ENCODE measurements around the gene CD274.
"Not testable (repeated sequence)": the region's sequence is repeated elsewhere in the genome, so short reads cannot be mapped to it uniquely, and the experiment has no call there.

Gene CD274

GRCh38 chr9:5438301-5439162, 11.8 kb upstream of the CD274 start:
- peak; percentile 27 for DNase-seq

- DNase-seq = no peak
These were observed 9.9 kb upstream of the CD274 start for GRCh38 chr9:5440426-5440825.

- no peak for DNase-seq
These were observed 9.3 kb upstream of the CD274 start for GRCh38 chr9:5441043-5441442.

- DNase-seq = no peak
These were observed 7.8 kb upstream of the CD274 start for GRCh38 chr9:5442400-5443011.

GRCh38 chr9:5443850-5444249, 6.5 kb upstream of the CD274 start:
- no peak for DNase-seq

GRCh38 chr9:5445096-5445495, 5.2 kb upstream of the CD274 start:
- not testable (repeated sequence) for DNase-seq

GRCh38 chr9:5445886-5446285, 4.5 kb upstream of the CD274 start:
- DNase-seq = no peak

GRCh38 chr9:5446451-5447236, 3.7 kb upstream of the CD274 start:
- DNase-seq = no peak

GRCh38 chr9:5447337-5447736, 3.0 kb upstream of the CD274 start:
- no peak for DNase-seq

GRCh38 chr9:5448016-5448415, 2.3 kb upstream of the CD274 start:
- no peak for DNase-seq

GRCh38 chr9:5448461-5449435, 1.6 kb upstream of the CD274 start:
- DNase-seq = no peak

- DNase-seq = no peak
These were observed 602 bp upstream of the CD274 start for GRCh38 chr9:5449521-5450358.

GRCh38 chr9:5452286-5452609, 1.9 kb downstream of the CD274 start:
- no peak for DNase-seq

GRCh38 chr9:5453004-5453403, 2.7 kb downstream of the CD274 start:
- no peak for DNase-seq

- DNase-seq = no peak
These were observed 3.3 kb downstream of the CD274 start for GRCh38 chr9:5453673-5454072.

GRCh38 chr9:5455181-5455580, 4.8 kb downstream of the CD274 start:
- DNase-seq = no peak

- no peak for DNase-seq
These were observed 9.0 kb downstream of the CD274 start for GRCh38 chr9:5459289-5459829.

- no peak for DNase-seq
These were observed 9.8 kb downstream of the CD274 start for GRCh38 chr9:5460157-5460556.

- DNase-seq = not testable (repeated sequence)
These were observed 14.5 kb downstream of the CD274 start for GRCh38 chr9:5464831-5465330.

GRCh38 chr9:5466005-5466404, 15.7 kb downstream of the CD274 start:
- DNase-seq = no peak

GRCh38 chr9:5466766-5467165, 16.4 kb downstream of the CD274 start:
- DNase-seq = no peak
